Muscle of leg (tissue), 16 donors: ENCODE measurements around the gene SYNGR3. TPM values are rescaled to one million over a fixed set of nuclear protein-coding genes. Genes with fewer than 3 reads are reported as not detected.
A peak's percentile ranks its signal among the peaks of the same experiment; 100 is the strongest.

Experiments
- DNase-seq: peaks from one replicate; pipeline ENCODE4 v3.0.0; 2013
- H3K27ac ChIP-seq: one replicate; pipeline ENCODE4 v1.5.1; 2013; ENCODE audit warnings: mild to moderate bottlenecking, low read length, control low read depth
- H3K27me3 ChIP-seq: one replicate; pipeline ENCODE4 v1.6.1; 2013; ENCODE audit warnings: low read length; ENCODE audit not compliant: control insufficient read depth, insufficient read depth
- H3K36me3 ChIP-seq: one replicate; pipeline ENCODE4 v1.6.1; 2013; ENCODE audit warnings: low read length; ENCODE audit not compliant: control insufficient read depth, insufficient read depth
- H3K4me1 ChIP-seq: one replicate; pipeline ENCODE4 v1.6.1; 2013; ENCODE audit warnings: low read length; ENCODE audit not compliant: control insufficient read depth, insufficient read depth
- H3K4me3 ChIP-seq: one replicate; pipeline ENCODE4 v1.5.1; 2013; ENCODE audit warnings: low read length, control low read depth
- H3K9me3 ChIP-seq: replicated peaks from 2 replicates; pipeline ENCODE4 v1.6.1; 2013; ENCODE audit warnings: low read depth, low read length; ENCODE audit not compliant: control insufficient read depth
- WGBS: methylation state at CpG from one replicate; pipeline ENCODE4 v1.1.5; 2013; ENCODE audit warnings: missing lambda C conversion rate; ENCODE audit not compliant: insufficient coverage; 5-methylcytosine and 5-hydroxymethylcytosine counted together
- long read RNA-seq, 11 donors: transcript quantifications; one replicate each; lab custom pipeline, GENCODE V29; 2026
- polyA plus RNA-seq, 8 donors: library from polyadenylated mRNA; unstranded; fragments of 120-200 nt; gene quantifications; one replicate each; pipeline versions ENCODE4 v1.2.1 to v1.2.3, GENCODE V29; 2013; ENCODE audit warnings: inconsistent platforms in 1 of 8, low replicate concordance in 1 of 8; ENCODE audit not compliant: insufficient read length in 8 of 8, insufficient read depth in 1 of 8
- total RNA-seq: library from RNA; stranded (reverse); fragments of 120-200 nt; gene quantifications from one replicate; pipeline ENCODE4 v1.2.4, GENCODE V29; 2013

SYNGR3 gene
- total RNA-seq, result 0.93 TPM
- polyA plus RNA-seq, result 1 to 10 TPM in 6 of 8 donors, under 1 TPM in 2; 0.70 to 1.5 (median 1.2) TPM
- long read RNA-seq, donor 1, result 0 reads
- long read RNA-seq, donor 2, result 0 reads
- long read RNA-seq, donor 3, result 0 reads
- long read RNA-seq, donor 4, partial matches to known transcripts, result 0 of 1 reads
- long read RNA-seq, donor 4, other reads (novel, unspliced or antisense), result 0 of 1 reads
- long read RNA-seq, donor 5, partial matches to known transcripts, result 0 of 3 reads
- long read RNA-seq, donor 5, other reads (novel, unspliced or antisense), result 0 of 3 reads
- long read RNA-seq, donor 6, result 0 reads
- long read RNA-seq, donor 7, partial matches to known transcripts, result 0 of 2 reads
- long read RNA-seq, donor 7, other reads (novel, unspliced or antisense), result 0 of 2 reads
- long read RNA-seq, donor 8, result 0 reads
- long read RNA-seq, donor 9, partial matches to known transcripts, result 0 of 2 reads
- long read RNA-seq, donor 9, other reads (novel, unspliced or antisense), result 0 of 2 reads
- long read RNA-seq, donor 10, partial matches to known transcripts, result 0 of 3 reads
- long read RNA-seq, donor 10, other reads (novel, unspliced or antisense), result 0 of 3 reads
- long read RNA-seq, donor 11, partial matches to known transcripts, result 0 of 1 reads
- long read RNA-seq, donor 11, other reads (novel, unspliced or antisense), result 0 of 1 reads

- no peaks in the 10 kb centered on the region for H3K9me3 ChIP-seq
- no peak within 1 kb of the TSS for H3K4me3 ChIP-seq
- peaks cover 51% of the 10 kb centered on the region for H3K27me3 ChIP-seq
- peaks cover 42% of the 10 kb centered on the region for H3K4me1 ChIP-seq
- H3K36me3 ChIP-seq, result peaks cover 26% of the 10 kb centered on the region
- H3K27ac ChIP-seq, result no peak within 1 kb of the TSS
- WGBS, result under 1% methylated on average over 48 of the region's 67 CpGs
- no peak for DNase-seq
Measured at GRCh38 chr16:1989209-1990100, at the start of gene SYNGR3. Gene SYNGR3 (plus strand): TSS chr16:1989970. CDS start chr16:1990103, 133 bp downstream.

- Histone ChIP-seq H3K9me3 (no peaks in the 10 kb centered on the region), H3K27ac (peak overlapping the region; percentile 42), H3K36me3 (peaks cover 37% of the 10 kb centered on the region), H3K27me3 (no peaks in the 10 kb centered on the region), H3K4me3 (no peak overlapping the region), H3K4me1 (peaks cover 28% of the 10 kb centered on the region)
- DNase-seq, result no peak
- WGBS, result 89% methylated on average over 22 of the region's 23 CpGs
Measured at GRCh38 chr16:1940273-1941161, 49.3 kb upstream of the SYNGR3 start.

- Histone ChIP-seq H3K27me3 (no peaks in the 10 kb centered on the region), H3K4me3 (peak overlapping the region; percentile 93), H3K4me1 (peaks cover 27% of the 10 kb centered on the region), H3K9me3 (no peaks in the 10 kb centered on the region), H3K36me3 (peaks cover 37% of the 10 kb centered on the region), H3K27ac (peak overlapping the region; percentile 78)
- no peak for DNase-seq
- 79% methylated on average over 27 of the region's 30 CpGs for WGBS
Measured at GRCh38 chr16:1941162-1942046, 48.4 kb upstream of the SYNGR3 start.

- 24% methylated on average over 12 of the region's 17 CpGs for WGBS
- H3K4me3 ChIP-seq, result peak overlapping the region; percentile 93
- H3K27me3 ChIP-seq, result no peaks in the 10 kb centered on the region
- peaks cover 31% of the 10 kb centered on the region for H3K36me3 ChIP-seq
- H3K9me3 ChIP-seq, result no peaks in the 10 kb centered on the region
- peak; percentile 42 for DNase-seq
- peaks cover 32% of the 10 kb centered on the region for H3K4me1 ChIP-seq
- peak overlapping the region; percentile 78 for H3K27ac ChIP-seq
Measured at GRCh38 chr16:1942047-1942809, 47.5 kb upstream of the SYNGR3 start.

- peaks cover 23% of the 10 kb centered on the region for H3K36me3 ChIP-seq
- DNase-seq, result peak; percentile 99
- peaks cover 36% of the 10 kb centered on the region for H3K4me1 ChIP-seq
- no peaks in the 10 kb centered on the region for H3K9me3 ChIP-seq
- no peaks in the 10 kb centered on the region for H3K27me3 ChIP-seq
- H3K27ac ChIP-seq, result peak within 1 kb of the TSS; percentile 86
- peak within 1 kb of the TSS; percentile 93 for H3K4me3 ChIP-seq
- WGBS, result under 1% methylated on average over 64 of the region's 77 CpGs
Measured at GRCh38 chr16:1942810-1943726, 46.7 kb upstream of the SYNGR3 start, which contains the start of gene MSRB1. Gene MSRB1 (minus strand): TSS chr16:1943199. CDS start chr16:1943156, 43 bp downstream.

- WGBS, result 81% methylated on average over 9 of the region's 21 CpGs
- peaks cover 36% of the 10 kb centered on the region for H3K4me1 ChIP-seq
- H3K4me3 ChIP-seq, result no peak overlapping the region
- H3K36me3 ChIP-seq, result peaks cover 9% of the 10 kb centered on the region
- H3K9me3 ChIP-seq, result no peaks in the 10 kb centered on the region
- no peak for DNase-seq
- no peak overlapping the region for H3K27ac ChIP-seq
- H3K27me3 ChIP-seq, result no peaks in the 10 kb centered on the region
Measured at GRCh38 chr16:1944612-1945199, 45.1 kb upstream of the SYNGR3 start.

GRCh38 chr16:1945559-1946391, 44.0 kb upstream of the SYNGR3 start:
- Histone ChIP-seq H3K27ac (no peak overlapping the region), H3K36me3 (peaks cover 3% of the 10 kb centered on the region), H3K9me3 (no peaks in the 10 kb centered on the region), H3K4me3 (no peak overlapping the region), H3K27me3 (no peaks in the 10 kb centered on the region), H3K4me1 (peaks cover 38% of the 10 kb centered on the region)
- 74% methylated on average over 9 of the region's 19 CpGs for WGBS
- DNase-seq, result no peak
